HepG2 (cell line): ENCODE data around the gene CHID1. TPM values are rescaled to one million over a fixed set of nuclear protein-coding genes. Genes with fewer than 3 reads are reported as not detected.

Source experiments
- CHD4 ChIP-seq: fragments of 200-600 bp; sonication (generic); IDR thresholded peaks from 2 replicates; pipeline ENCODE4 v1.7.0; 2017; ENCODE audit warnings: mild to moderate bottlenecking, low read length, borderline replicate concordance
- FOSL2 ChIP-seq: sonication (generic); formaldehyde crosslinking; IDR thresholded peaks from 2 replicates; pipeline ENCODE4 v1.4.0; 2020; ENCODE audit warnings: missing genetic modification reagents
- JUNB ChIP-seq: sonication (generic); formaldehyde crosslinking; IDR thresholded peaks from 2 replicates; pipeline ENCODE4 v1.8.0; 2022; ENCODE audit warnings: missing genetic modification reagents, mild to moderate bottlenecking, borderline replicate concordance
- KDM5A ChIP-seq: fragments of 200-600 bp; sonication (generic); IDR thresholded peaks from 2 replicates; pipeline ENCODE4 v1.7.0; 2018; ENCODE audit warnings: antibody characterized with exemption, mild to moderate bottlenecking, low read length, borderline replicate concordance
- ZFP36L1 ChIP-seq: sonication (generic); formaldehyde crosslinking; IDR thresholded peaks from 2 replicates; pipeline ENCODE4 v1.8.0; 2022; ENCODE audit warnings: mild to moderate bottlenecking, missing genetic modification reagents, moderate library complexity
- ZNF260 ChIP-seq: sonication (generic); formaldehyde crosslinking; IDR thresholded peaks from 2 replicates; pipeline ENCODE4 v1.4.0; 2020; ENCODE audit warnings: missing genetic modification reagents, low read depth, mild to moderate bottlenecking, borderline replicate concordance
- ZNF44 ChIP-seq: sonication (generic); formaldehyde crosslinking; IDR thresholded peaks from 2 replicates; pipeline ENCODE4 v1.5.1; 2020; ENCODE audit warnings: mild to moderate bottlenecking, missing genetic modification reagents
- ZNF749 ChIP-seq: sonication (generic); formaldehyde crosslinking; IDR thresholded peaks from 2 replicates; pipeline ENCODE4 v1.8.0; 2022; ENCODE audit warnings: mild to moderate bottlenecking, missing genetic modification reagents, moderate library complexity, borderline replicate concordance
- polyA plus RNA-seq, 8 experiments: library from polyadenylated mRNA; depleted of rRNA in 3 of 8; stranded (reverse) in 7 of 8; unstranded in 1 of 8; fragments of >200 nt; fragmentation: Illumina TruSeq in 4 of 8; extraction: Trizol in 4 of 8; gene quantifications; 2 replicates each; pipeline versions ENCODE4 v1.2.1 to v1.2.3, GENCODE V29; 2011 to 2016; ENCODE audit warnings: low read depth in 4 of 8, missing spikeins in 1 of 8, mixed read lengths in 1 of 8; ENCODE audit not compliant: insufficient read depth in 1 of 8
- total RNA-seq, 5 experiments: library from RNA; depleted of rRNA; stranded (reverse); fragments of >200 nt; fragmentation: Illumina TruSeq; extraction: Trizol; gene quantifications; 2 replicates each; pipeline ENCODE4 v1.2.3, GENCODE V29; 2016; ENCODE audit warnings: low read depth in 1 of 5
- TF ChIP-seq, protein P1 (sequence below): sonication (generic); formaldehyde crosslinking; IDR thresholded peaks from 2 replicates; pipeline ENCODE4 v1.8.0; 2022; ENCODE audit warnings: missing genetic modification reagents, mild to moderate bottlenecking, inconsistent platforms, borderline replicate concordance
- TF ChIP-seq, protein P2 (sequence below): sonication (generic); formaldehyde crosslinking; IDR thresholded peaks from 2 replicates; pipeline ENCODE4 v1.4.0; 2020; ENCODE audit warnings: missing genetic modification reagents
- TF ChIP-seq, protein P3 (sequence below): sonication (generic); formaldehyde crosslinking; IDR thresholded peaks from 2 replicates; pipeline ENCODE4 v1.4.0; 2020; ENCODE audit warnings: mild to moderate bottlenecking, missing genetic modification reagents
- TF ChIP-seq, protein P4 (sequence below): sonication (generic); formaldehyde crosslinking; conservative IDR thresholded peaks from 2 replicates; pipeline ENCODE4 v1.8.1; 2023; ENCODE audit warnings: missing genetic modification reagents

Gene CHID1
- total and polyA plus RNA-seq, 2 of the 13 experiments (the other 11 are each of a cell fraction or from before 2014, with no cell fraction given) = 65.1 to 93.6 TPM

DNA sequence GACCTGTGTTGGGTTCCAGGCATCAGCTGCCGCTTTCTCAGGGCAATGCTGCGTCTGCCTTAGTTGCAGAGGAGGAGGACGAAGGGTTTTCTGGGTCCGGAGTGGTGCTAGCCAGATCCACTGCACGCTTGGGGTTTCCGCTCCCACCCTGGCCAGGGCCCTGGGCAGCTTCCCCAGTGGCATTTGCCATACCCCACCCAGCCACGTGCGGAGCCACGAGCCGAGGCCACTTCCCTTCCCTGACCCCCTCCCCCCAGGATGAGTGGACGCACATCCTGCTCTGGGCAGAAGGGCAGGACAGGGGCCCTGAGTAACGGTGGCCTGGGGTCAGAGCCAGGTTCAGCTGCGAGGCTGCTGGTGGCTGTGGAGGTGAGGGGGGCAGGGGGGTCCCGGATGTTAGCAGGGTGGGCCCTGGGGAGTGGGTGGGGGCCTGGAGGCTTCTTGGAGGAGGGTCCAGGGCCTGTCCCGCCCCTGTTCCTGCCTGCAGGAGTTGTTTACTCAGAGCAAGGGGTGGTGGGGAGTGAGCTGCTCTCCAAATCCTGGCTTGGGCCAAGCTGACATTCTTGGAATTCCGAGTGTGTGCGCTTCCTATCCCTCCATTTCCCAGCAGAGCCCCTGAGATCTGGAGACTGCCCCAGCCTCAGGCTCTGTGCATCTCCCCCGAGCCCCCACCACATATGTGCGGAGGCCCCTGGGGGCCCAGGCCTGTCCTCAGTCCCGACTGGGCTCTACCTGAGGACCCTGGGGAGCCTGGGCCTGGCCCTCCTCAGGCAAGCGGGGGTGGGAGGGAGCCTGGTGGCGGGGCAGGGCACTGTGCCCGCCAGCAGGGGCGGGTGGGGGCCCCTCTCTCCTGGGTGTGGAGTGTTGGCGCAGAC, 66.6 kb downstream of the CHID1 start (continued):
- TF ChIP-seq, protein P1, sequence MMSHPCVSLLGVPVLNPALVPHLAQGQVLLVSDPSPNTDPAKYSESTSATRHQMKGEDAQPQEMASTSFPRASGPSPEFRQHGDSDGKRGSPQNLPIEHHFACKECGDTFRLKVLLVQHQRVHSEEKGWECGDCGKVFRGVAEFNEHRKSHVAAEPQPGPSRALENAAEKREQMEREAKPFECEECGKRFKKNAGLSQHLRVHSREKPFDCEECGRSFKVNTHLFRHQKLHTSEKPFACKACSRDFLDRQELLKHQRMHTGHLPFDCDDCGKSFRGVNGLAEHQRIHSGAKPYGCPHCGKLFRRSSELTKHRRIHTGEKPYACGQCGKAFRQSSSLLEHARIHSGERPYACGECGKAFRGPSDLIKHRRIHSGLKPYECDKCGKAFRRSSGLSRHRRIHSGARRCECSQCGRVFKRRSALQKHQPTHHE = 0 out of 2 replicates have a peak, but pooled peaks have one; percentile 23
- no peak for TF ChIP-seq ZNF44 (CRISPR knock-in tag)
- peak; percentile 75 for TF ChIP-seq FOSL2 (CRISPR knock-in tag)
- no peak for TF ChIP-seq KDM5A
- no peak for TF ChIP-seq ZNF749 (CRISPR knock-in tag)
- TF ChIP-seq JUNB = no peak
- TF ChIP-seq, protein P2, sequence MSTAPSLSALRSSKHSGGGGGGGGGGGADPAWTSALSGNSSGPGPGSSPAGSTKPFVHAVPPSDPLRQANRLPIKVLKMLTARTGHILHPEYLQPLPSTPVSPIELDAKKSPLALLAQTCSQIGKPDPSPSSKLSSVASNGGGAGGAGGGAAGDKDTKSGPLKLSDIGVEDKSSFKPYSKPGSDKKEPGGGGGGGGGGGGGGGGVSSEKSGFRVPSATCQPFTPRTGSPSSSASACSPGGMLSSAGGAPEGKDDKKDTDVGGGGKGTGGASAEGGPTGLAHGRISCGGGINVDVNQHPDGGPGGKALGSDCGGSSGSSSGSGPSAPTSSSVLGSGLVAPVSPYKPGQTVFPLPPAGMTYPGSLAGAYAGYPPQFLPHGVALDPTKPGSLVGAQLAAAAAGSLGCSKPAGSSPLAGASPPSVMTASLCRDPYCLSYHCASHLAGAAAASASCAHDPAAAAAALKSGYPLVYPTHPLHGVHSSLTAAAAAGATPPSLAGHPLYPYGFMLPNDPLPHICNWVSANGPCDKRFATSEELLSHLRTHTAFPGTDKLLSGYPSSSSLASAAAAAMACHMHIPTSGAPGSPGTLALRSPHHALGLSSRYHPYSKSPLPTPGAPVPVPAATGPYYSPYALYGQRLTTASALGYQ (CRISPR knock-in tag) = no peak; the same call in 1 of the 2 replicates
- no peak for TF ChIP-seq CHD4
- TF ChIP-seq, protein P3, sequence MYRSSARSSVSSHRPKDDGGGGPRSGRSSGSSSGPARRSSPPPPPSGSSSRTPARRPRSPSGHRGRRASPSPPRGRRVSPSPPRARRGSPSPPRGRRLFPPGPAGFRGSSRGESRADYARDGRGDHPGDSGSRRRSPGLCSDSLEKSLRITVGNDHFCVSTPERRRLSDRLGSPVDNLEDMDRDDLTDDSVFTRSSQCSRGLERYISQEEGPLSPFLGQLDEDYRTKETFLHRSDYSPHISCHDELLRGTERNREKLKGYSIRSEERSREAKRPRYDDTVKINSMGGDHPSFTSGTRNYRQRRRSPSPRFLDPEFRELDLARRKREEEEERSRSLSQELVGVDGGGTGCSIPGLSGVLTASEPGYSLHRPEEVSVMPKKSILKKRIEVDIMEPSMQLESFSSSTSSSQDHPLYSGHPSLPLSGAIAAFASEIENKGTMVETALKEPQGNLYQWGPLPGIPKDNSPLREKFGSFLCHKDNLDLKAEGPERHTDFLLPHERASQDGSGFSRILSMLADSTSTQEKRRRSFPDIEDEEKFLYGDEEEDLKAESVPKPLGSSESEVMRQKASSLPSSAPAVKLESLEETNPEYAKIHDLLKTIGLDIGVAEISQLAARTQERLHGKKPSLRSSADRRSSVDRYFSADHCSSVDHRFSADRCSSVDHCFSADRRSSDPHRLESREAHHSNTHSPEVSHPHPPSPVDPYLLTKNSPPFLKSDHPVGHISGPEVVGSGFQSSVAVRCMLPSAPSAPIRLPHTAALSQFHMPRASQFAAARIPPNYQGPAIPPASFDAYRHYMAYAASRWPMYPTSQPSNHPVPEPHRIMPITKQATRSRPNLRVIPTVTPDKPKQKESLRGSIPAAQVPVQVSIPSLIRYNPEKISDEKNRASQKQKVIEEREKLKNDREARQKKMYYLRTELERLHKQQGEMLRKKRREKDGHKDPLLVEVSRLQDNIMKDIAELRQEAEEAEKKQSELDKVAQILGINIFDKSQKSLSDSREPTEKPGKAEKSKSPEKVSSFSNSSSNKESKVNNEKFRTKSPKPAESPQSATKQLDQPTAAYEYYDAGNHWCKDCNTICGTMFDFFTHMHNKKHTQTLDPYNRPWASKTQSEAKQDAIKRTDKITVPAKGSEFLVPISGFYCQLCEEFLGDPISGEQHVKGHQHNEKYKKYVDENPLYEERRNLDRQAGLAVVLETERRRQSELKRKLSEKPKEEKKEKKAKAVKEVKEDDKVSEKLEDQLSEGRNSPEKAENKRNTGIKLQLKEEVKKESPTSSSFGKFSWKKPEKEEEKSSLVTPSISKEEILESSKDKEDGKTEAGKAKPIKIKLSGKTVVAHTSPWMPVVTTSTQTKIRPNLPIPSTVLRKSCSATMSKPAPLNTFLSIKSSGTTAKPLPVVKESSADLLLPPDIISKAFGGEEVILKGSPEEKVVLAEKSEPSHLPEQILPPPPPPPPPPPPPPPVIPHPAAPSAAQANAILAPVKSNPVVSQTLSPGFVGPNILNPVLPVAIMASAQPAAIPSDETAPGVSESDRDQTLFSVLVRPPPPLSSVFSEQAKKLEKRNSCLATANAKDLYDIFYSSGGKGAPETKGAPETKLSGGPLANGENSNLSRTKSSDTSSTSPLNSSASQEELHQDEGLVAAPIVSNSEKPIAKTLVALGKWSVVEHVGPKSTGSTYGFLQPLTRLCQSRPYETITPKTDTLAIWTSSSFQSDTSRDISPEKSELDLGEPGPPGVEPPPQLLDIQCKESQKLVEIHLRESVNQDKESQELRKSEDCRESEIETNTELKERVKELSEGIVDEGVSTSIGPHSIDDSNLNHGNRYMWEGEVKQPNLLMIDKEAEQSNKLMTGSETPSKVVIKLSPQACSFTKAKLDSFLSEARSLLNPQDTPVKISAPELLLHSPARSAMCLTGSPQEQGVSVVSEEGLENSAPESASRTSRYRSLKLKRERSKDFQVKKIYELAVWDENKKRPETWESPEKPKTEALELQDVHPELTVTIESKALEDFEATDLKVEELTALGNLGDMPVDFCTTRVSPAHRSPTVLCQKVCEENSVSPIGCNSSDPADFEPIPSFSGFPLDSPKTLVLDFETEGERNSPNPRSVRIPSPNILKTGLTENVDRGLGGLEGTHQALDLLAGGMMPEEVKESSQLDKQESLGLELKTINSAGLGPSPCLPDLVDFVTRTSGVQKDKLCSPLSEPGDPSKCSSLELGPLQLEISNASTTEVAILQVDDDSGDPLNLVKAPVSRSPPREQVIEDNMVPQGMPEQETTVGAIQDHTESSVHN (CRISPR knock-in tag) = no peak
- peak; percentile 61; the same call in 1 of the 2 replicates for TF ChIP-seq ZFP36L1
- TF ChIP-seq ZNF260 (CRISPR knock-in tag) = no peak
- TF ChIP-seq, protein P4, sequence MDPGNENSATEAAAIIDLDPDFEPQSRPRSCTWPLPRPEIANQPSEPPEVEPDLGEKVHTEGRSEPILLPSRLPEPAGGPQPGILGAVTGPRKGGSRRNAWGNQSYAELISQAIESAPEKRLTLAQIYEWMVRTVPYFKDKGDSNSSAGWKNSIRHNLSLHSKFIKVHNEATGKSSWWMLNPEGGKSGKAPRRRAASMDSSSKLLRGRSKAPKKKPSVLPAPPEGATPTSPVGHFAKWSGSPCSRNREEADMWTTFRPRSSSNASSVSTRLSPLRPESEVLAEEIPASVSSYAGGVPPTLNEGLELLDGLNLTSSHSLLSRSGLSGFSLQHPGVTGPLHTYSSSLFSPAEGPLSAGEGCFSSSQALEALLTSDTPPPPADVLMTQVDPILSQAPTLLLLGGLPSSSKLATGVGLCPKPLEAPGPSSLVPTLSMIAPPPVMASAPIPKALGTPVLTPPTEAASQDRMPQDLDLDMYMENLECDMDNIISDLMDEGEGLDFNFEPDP (CRISPR knock-in tag) = 0 out of 2 replicates have a peak, but pooled peaks have one; percentile 18
